GM21786 (cell line): ENCODE measurements around the gene F7.

Experiments used
- ATAC-seq: cut with Tn5 transposase; IDR thresholded peaks from one replicate; pipeline ENCODE4 v1.9.1; 2021; ENCODE audit not compliant: unreplicated experiment

F7 gene

GRCh38 chr13:113166681-113167080 is 61.1 kb downstream of the F7 start:
- no peak for ATAC-seq

DNA sequence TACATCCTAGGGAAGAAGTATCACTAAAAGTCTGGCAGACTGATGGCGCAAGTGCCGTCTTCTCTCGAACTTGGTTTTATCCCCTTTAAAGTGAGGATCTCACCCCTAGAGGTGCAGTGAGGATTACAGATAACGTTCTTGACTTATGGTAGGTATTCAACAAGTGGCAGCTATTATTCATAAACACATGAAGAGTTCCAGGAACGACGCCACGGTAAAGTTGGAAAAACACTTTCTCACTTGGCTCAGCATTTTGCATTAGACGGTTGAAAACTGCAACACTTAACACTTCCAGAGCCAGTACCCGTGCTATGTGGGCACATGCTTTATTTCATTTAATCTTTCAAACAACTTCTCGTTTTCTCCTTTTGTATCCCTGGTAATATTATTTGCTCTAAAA is 61.6 kb downstream of the F7 start:
- no peak for ATAC-seq

- ATAC-seq: no peak
These were observed 62.0 kb downstream of the F7 start for GRCh38 chr13:113167575-113167974.

DNA sequence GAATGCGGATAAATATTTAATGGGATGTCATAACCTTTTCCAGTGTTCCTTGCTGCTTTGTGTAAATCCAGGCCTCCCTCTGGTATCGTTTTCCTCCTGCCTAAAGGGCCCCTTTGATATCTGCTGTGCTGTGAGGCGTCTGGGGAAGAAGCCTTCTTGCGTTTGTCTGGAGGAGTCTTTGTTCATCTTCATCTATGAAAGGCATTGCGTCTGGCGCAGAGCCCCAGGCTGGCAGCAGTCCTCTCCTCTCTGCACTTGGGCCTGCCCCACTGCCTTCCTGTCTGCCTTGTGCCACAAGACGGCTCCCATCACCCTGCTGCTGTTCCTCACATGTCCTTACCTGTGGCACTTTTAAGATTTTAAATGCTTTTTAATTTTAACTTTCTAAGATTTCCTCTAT is 62.6 kb downstream of the F7 start:
- ATAC-seq: no peak

DNA sequence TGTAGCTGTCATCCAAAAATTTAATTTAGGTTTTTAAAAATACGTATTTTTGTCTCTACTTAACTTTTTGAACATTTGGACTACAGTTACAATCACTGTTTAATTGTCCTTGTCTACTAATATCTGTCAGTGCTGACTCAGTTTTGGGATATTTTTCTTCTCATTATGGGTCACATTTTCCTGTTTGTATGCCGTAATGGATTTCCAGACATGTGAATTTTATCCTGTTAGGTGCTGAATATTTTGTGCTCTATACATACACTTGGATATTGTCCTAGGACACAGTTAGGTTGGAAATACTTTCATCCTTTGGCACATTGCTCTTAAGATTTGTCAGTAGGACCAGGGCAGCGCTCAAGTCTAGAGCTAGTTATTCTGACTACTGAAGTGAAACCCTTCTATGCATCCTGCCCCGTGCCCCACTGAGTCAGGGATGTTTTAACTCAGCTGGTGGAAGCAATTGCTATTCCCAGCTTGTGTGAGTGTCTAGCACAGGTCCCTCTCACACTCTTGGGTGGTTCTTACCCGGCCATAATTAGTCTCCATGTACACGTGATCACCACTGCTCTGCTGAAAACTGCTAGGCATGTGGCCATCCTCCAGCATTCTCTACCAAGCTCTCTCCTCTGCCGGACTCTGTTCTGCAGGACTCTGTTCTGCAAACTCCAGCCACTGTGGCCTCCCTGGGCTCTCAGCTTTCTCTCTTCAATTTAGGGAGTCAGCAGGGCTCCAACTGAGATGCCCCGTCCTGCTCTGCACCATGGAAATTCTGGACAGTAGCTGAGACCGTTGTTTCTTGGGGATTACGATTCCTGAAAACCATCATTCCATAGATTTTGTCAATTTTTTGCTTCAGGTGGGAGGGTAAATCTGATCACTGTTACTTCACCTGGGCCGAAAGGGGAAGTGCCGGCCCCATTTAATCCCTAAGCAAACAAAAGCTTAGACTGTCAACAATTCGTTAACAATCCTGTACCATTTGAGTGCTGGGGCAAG is 64.0 kb downstream of the F7 start:
- ATAC-seq: no peak
